Measurements from ENCODE around the gene CCNDBP1. TPM values are rescaled to one million over a fixed set of nuclear protein-coding genes. Genes with fewer than 3 reads are reported as not detected.
"Not testable (repeated sequence)": the region's sequence is repeated elsewhere in the genome, so short reads cannot be mapped to it uniquely, and the experiment has no call there.

CCNDBP1 gene
- total RNA-seq, 1 experiment from 2014 or later: 96.2 TPM

- DNase-seq (ENCODE audit: low read depth): peak; percentile 35
- in situ Hi-C loops (cut with HindIII; ENCODE audit: low pct_unique_long_range_greater_than_20kb, low sequenced_read_pairs): no loop called here
These were observed 2.4 kb downstream of the CCNDBP1 start for GRCh38 chr15:43187544-43188155.

- in situ Hi-C loops (cut with HindIII; ENCODE audit: low pct_unique_long_range_greater_than_20kb, low sequenced_read_pairs): no loop called here
- DNase-seq (ENCODE audit: low read depth): no peak
These were observed 4.1 kb downstream of the CCNDBP1 start for GRCh38 chr15:43189296-43189695.

GRCh38 chr15:43190178-43190577, 5.0 kb downstream of the CCNDBP1 start:
- in situ Hi-C loops (cut with HindIII; ENCODE audit: low pct_unique_long_range_greater_than_20kb, low sequenced_read_pairs): no loop called here
- DNase-seq (ENCODE audit: low read depth): no peak

- DNase-seq (ENCODE audit: low read depth): no peak
- in situ Hi-C loops (cut with HindIII; ENCODE audit: low pct_unique_long_range_greater_than_20kb, low sequenced_read_pairs): no loop called here
These were observed 8.5 kb downstream of the CCNDBP1 start for GRCh38 chr15:43193710-43194109.

GRCh38 chr15:43194795-43195194, 9.6 kb downstream of the CCNDBP1 start:
- DNase-seq (ENCODE audit: low read depth): no peak
- in situ Hi-C loops (cut with HindIII; ENCODE audit: low pct_unique_long_range_greater_than_20kb, low sequenced_read_pairs): no loop called here

- no peak for DNase-seq (ENCODE audit: low read depth)
- in situ Hi-C loops (cut with HindIII; ENCODE audit: low pct_unique_long_range_greater_than_20kb, low sequenced_read_pairs): no loop called here
These were observed 11.8 kb downstream of the CCNDBP1 start for GRCh38 chr15:43196760-43197548.

GRCh38 chr15:43197773-43198172, 12.6 kb downstream of the CCNDBP1 start:
- DNase-seq (ENCODE audit: low read depth); in situ Hi-C loops (cut with HindIII; ENCODE audit: low pct_unique_long_range_greater_than_20kb, low sequenced_read_pairs): not testable (repeated sequence)

GRCh38 chr15:43198556-43198955, 13.4 kb downstream of the CCNDBP1 start:
- DNase-seq (ENCODE audit: low read depth); in situ Hi-C loops (cut with HindIII; ENCODE audit: low pct_unique_long_range_greater_than_20kb, low sequenced_read_pairs): not testable (repeated sequence)

GRCh38 chr15:43198992-43199391, 13.8 kb downstream of the CCNDBP1 start:
- in situ Hi-C loops (cut with HindIII; ENCODE audit: low pct_unique_long_range_greater_than_20kb, low sequenced_read_pairs): no loop called here
- DNase-seq (ENCODE audit: low read depth): no peak

GRCh38 chr15:43199945-43200488, 14.8 kb downstream of the CCNDBP1 start:
- DNase-seq (ENCODE audit: low read depth): no peak
- in situ Hi-C loops (cut with HindIII; ENCODE audit: low pct_unique_long_range_greater_than_20kb, low sequenced_read_pairs): no loop called here

- peak; percentile 20 for DNase-seq (ENCODE audit: low read depth)
- in situ Hi-C loops (cut with HindIII; ENCODE audit: low pct_unique_long_range_greater_than_20kb, low sequenced_read_pairs): no loop called here
These were observed 19.1 kb downstream of the CCNDBP1 start for GRCh38 chr15:43204016-43204901.

- in situ Hi-C loops (cut with HindIII; ENCODE audit: low pct_unique_long_range_greater_than_20kb, low sequenced_read_pairs): no loop called here
- DNase-seq (ENCODE audit: low read depth): no peak
These were observed 20.9 kb downstream of the CCNDBP1 start for GRCh38 chr15:43206054-43206453.

- in situ Hi-C loops (cut with HindIII; ENCODE audit: low pct_unique_long_range_greater_than_20kb, low sequenced_read_pairs): no loop called here
- DNase-seq (ENCODE audit: low read depth): no peak
These were observed 21.8 kb downstream of the CCNDBP1 start for GRCh38 chr15:43207024-43207423.

- DNase-seq (ENCODE audit: low read depth): no peak
- in situ Hi-C loops (cut with HindIII; ENCODE audit: low pct_unique_long_range_greater_than_20kb, low sequenced_read_pairs): no loop called here
These were observed 23.1 kb downstream of the CCNDBP1 start for GRCh38 chr15:43208052-43209002.

GRCh38 chr15:43209059-43209824, 24.0 kb downstream of the CCNDBP1 start:
- no peak for DNase-seq (ENCODE audit: low read depth)
- in situ Hi-C loops (cut with HindIII; ENCODE audit: low pct_unique_long_range_greater_than_20kb, low sequenced_read_pairs): no loop called here

GRCh38 chr15:43210172-43210745, 25.1 kb downstream of the CCNDBP1 start:
- in situ Hi-C loops (cut with HindIII; ENCODE audit: low pct_unique_long_range_greater_than_20kb, low sequenced_read_pairs): no loop called here
- DNase-seq (ENCODE audit: low read depth): no peak

- DNase-seq (ENCODE audit: low read depth): no peak
- in situ Hi-C loops (cut with HindIII; ENCODE audit: low pct_unique_long_range_greater_than_20kb, low sequenced_read_pairs): no loop called here
These were observed 25.6 kb downstream of the CCNDBP1 start for GRCh38 chr15:43210807-43211206.

All from Caki2 (cell line).